ENCODE results near the gene L3HYPDH.

Gene L3HYPDH

DNA sequence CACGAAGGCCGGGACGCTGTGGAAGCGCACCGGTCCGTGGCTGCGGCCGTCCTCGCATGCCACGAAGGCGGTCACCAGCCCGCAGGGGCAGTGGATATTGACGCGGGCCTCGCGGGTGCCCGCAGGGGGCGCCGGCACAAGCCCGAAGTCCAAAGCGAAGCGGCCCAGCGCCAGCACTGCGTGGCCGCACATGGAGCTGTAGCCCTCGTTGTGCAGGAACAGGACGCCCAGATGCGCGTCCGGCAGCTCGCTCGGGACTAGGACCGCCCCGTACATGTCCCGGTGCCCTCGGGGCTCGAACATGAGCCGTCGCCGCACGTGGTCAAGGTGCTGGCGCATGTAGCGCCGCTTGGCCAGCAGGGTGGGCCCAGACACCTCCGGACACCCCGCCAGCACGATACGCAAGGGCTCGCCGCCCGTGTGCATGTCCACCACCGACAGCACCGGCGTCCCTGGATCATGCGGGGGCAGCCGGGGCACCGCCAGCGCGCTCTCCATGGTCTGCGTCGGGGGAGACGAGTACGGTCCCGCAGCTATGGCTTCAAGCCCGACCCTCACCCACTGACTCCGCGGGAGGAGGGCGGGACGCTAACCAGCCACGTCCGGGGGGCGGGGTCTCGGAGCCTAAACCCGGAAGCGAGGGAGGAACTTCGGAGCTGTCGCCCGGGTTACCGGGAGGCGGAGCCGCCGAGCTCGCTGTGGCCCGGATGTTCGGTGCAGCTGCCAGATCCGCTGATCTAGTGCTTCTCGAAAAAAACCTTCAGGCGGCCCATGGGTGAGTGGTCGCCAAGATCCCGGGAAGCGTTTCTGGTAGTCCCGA, at the start of gene L3HYPDH, which contains the start of gene JKAMP:
TSS of gene L3HYPDH (minus strand) at position 590 of the 820 bp plus-strand sequence. CDS start at position 498, 92 bp downstream.
TSS of gene JKAMP (plus strand) at position 699 of the 820 bp plus-strand sequence. CDS start at position 772, 73 bp downstream.
- peak; percentile 78 for DNase-seq

GRCh38 chr14:59532419-59532818, 48.2 kb upstream of the L3HYPDH start:
- DNase-seq: no peak

- no peak for DNase-seq
These were observed 46.1 kb upstream of the L3HYPDH start for GRCh38 chr14:59530349-59530748.

GRCh38 chr14:59529189-59529588, 45.0 kb upstream of the L3HYPDH start:
- no peak for DNase-seq

DNA sequence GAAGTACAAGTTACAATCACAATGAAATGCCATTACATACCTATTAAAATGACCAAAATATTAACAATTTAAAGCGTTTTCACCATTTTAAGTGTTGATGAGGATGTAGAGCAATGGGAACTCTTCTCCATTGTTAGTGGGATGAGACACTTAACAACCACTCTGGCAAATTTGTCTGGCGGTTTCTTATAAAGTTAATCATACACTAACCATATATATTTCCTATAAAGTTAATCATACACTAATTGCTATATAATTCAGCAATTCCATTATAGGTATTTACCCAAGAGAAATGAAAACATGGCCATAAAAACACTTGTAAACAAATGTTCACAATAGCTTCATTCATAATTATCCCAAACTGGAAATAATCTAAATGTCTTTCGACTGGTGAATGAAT, 36.0 kb upstream of the L3HYPDH start:
- no peak for DNase-seq

DNA sequence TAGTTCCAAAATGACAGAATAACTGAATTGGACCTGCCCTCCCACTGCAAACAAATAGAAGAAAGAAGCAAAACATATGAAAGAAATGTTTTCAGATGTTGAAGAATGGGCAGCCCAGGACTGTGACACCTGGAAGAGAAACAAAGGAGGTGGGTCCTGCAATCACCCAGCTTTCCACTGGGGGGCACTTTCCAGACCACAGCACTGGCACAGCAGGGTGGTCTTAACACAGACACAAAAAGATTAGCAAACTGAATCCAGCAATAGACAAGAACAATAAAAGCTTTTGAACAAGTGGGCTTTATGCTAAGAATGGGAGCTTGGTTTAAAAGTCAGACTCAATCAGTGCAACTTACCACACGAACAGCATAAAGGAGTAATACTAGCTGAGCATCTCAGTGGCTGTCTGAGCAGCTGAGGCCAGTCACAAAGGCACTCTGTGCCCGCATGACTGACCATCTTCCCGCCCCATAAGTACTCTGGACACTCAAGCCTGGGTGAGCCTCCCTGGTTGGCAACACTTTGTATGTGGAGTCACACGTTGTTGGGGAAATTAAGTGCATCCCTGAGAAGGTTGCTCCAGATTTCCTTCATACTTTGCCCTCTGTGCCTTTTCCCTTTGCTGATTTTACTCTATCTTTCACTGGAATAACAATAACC, 27.8 kb upstream of the L3HYPDH start:
- DNase-seq: peak; percentile 42

DNA sequence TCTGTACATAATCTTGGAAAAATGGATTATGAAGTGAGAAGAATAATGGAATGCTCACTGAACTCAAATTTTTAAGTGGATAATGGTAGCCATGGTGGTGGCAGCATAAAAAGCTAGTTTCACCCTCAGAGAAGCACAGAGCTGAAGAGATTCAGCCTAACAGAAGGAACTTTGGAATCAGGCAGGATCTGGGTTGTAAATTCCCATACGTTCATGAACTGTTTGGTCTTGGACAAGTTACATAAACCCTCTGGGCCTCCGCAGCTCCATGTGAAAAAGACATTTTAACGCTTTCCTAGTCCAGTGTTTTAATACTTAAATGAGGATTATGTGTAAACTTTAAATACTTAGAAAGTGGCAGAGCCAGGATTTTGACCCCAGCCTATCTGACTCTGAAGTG, 26.8 kb upstream of the L3HYPDH start:
- DNase-seq: no peak

DNA sequence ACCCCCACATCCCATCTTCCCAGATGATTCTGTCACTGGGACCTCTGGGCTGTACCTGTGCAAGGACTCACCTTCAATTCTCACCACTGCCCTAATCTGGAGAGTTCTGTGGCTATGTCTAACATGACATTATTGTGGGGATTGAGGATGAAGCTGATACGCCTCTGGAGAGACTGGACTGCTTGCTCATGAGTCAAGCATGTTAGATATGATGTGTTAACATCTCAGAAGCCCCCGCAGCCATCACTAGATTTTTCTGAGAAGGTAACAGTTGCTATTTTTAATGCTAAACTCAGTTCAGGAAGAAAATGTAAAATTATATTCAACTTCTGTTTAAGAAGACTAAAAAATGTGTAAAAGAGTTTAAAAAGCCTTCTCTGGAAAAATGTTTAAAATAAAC, 25.8 kb upstream of the L3HYPDH start:
- DNase-seq: no peak

- DNase-seq: no peak
These were observed 24.9 kb upstream of the L3HYPDH start for GRCh38 chr14:59509101-59509500.

DNA sequence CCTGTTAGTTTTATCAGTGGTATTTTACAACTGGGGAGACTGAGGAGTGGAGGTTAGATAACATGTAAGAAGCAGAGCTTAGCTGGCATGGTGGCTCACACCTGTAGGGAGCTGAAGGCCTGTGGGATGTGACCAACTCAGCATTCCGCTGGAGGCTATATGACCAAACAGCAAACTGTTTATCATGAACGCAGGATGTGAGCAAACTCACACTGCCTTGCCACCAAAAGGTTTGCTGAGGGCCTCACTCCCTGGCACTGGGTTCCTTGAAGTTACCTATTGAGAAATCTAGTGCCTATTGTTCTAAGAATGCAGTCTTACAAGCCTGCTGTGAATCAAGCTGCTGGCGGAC, 23.5 kb upstream of the L3HYPDH start:
- DNase-seq: no peak

GRCh38 chr14:59507063-59507751, 23.0 kb upstream of the L3HYPDH start:
- DNase-seq: peak; percentile 71

- DNase-seq: no peak
These were observed 19.0 kb upstream of the L3HYPDH start for GRCh38 chr14:59503256-59503655.

DNA sequence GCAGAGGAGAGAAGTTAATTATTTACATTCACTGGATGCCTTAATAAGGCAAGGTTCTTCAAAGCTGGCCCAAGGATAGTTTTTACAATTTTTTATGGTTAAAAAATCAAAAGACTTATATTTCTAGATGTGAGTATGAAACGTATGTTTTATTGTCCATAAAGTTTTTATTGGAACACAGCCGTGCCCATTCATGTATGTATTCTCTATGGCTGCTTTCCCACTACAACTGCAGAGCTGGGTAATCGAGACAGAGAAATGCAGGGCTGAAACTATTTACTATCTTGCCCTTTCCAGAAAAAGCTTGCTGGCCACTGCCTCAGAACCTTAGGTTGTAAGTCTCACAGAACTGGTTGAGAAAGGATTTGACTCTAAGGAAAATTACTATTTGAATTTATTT, 16.5 kb upstream of the L3HYPDH start:
- no peak for DNase-seq

GRCh38 chr14:59492384-59492783, 8.2 kb upstream of the L3HYPDH start:
- no peak for DNase-seq

- no peak for DNase-seq
These were observed 6.5 kb upstream of the L3HYPDH start for GRCh38 chr14:59490756-59491155.

DNA sequence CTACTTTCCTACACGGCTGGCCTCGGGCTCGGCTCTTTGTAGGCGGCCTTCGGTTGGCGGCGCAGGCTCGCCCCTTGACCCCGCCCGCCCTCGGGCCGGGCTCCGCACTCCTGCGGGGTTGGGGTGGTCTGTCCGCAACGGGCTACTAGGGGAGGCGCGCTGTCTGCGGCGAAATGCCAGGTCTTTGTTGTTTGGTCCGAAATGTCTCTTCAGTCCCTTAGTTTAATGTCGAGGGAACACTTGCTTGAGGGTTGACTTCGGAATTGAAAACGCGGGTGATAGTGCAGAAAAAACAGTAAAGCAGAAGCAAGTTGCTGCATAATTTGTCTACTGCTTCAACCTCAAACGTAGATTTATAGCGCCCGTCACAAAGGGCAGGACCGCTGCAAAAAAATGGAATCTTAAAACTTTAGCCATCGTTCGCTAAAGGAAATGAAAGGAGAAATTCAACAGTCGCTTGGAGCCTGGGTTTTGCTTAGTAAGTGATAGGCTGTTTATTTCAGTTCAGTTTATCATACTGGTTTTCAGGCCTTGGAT, 499 bp upstream of the L3HYPDH start:
- no peak for DNase-seq

DNA sequence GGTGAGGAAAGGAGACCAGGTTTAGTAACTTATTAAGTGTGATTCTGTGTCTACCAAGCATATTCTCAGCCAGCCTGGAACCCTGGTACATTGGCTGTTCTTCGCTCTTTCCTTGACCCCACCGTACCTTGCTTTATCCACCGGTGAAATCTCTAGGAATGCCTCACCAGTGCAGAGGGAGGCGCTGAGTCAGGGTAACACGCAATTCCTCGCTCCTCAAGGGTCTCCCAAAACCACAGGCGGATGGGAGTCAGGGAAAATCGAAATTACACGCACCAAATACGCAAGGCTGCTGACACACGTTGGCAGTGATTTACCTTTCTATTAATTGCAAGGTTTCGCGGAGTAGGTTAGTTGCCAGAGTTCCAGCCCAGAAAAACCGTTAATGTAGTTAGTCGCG, 845 bp downstream of the L3HYPDH start:
- DNase-seq: peak; percentile 44

DNA sequence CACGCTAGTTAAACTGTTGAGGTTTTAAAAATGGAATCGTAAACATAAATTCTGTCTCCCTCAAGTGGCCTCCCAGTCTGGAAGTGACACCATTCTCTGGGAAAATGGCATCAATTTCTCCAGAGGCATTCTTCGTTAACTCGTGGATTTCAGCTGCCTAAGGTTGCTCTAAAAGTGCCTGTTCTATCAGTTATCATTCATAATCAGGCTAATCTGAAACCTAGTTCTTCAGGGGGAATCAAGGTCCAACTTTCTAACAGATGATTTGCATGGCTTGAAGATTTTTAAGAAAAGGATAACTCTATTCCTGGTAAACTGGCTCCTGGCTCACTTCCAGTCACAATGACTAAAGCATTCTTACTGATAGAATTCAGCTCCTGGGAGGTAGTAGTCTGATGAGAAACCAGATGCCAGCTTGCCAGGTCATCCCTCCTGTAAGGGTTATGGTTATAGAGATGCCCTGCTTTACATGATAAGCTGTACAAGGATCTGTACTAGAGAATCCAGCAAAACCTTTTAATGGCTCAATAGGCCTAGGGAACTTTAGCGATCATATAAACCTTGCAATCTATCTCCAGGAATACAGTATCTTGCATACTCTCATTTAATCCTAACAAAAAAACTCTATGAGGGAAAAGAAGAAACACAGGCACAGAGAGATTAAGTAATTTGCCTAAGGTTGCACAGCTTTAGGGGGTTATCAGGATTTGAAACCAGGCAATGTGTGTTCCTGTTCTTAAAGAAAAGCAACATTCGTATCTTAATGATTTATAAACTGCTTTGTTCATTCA, 1.5 kb downstream of the L3HYPDH start:
- DNase-seq: no peak

DNA sequence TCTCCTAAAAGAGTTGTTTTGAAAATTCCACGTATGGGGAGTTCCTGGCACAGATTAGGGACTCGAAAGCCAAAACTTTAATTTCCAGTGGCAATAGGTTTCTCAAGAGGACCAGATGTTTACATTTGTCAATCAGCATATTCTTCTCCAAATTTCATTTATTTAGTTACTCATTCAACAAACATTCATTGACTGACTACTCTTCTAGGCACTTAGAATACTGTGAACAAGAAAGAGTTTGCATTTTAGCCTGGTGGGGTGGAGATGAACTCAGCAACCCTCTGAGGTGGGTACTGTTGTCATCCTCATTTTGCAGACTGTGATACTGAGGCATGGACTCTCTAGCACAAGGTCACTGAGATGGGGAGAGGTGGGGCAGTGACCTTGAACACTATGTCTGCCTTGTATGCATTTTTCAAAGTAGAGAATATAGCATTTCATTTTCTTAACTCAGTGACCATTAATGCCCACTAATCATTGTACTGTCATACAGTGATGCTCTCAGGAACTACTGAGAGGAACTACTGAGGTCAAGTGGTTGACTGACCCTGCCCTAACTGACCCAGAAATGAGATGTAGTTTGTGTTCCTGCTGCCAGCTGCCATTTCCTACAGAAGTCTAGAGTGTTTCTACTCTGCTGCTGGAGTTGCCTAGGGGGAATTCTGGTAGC, 2.2 kb downstream of the L3HYPDH start:
- no peak for DNase-seq

DNA sequence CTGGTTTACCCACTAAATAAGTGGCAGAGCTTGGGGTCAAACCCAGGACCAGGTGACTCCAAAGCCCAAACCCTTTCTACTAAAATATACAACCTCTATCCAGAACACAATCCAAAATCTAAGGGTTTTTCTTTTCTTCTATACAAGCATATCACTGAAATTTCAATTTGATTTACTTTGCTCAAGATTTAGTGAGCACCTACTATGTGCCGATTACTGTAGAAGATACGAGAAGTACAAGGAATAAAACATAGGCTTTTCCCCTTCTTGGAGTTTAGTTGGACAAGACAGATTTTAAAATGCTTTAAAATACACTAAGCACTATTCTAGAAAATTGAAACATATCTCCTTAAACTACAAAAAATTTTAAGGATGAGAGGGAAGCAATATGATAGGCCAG, 2.8 kb downstream of the L3HYPDH start:
- DNase-seq: no peak

- no peak for DNase-seq
These were observed 4.0 kb downstream of the L3HYPDH start for GRCh38 chr14:59480166-59480565.

DNA sequence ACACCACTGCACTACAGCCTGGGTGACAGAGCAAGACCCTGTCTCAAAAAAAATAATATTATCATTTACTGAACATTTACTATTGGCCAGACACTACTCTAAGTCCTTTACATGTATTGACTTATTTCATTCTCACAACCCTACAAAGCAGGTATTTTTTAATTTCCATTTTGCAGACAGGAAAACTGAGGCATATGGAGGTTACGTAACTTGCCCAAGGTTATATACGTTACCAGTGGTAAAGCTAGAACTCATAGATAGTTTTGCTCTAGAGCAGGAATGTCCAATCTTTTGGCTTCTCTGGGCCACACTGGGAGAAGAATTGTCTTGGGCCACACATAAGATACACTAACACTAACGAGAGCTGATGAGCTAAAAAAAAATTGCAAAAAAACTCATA, 5.7 kb downstream of the L3HYPDH start:
- no peak for DNase-seq
